GM13977 (cell line): ENCODE measurements around the gene TM7SF2.
A peak's percentile ranks its signal among the peaks of the same experiment; 100 is the strongest.

Source experiments
- DNase-seq: peaks from one replicate; pipeline ENCODE4 v3.0.0; 2012; ENCODE audit warnings: low spot score
- CTCF ChIP-seq: IDR thresholded peaks from 2 replicates; pipeline ENCODE4 v1.5.1; 2012; ENCODE audit warnings: mild to moderate bottlenecking, control low read depth; ENCODE audit not compliant: insufficient read depth; ENCODE audit errors: extremely low read depth, missing control alignments
- in situ Hi-C: fragments of 300-500 bp; cut with MboI; formaldehyde crosslinking; loops from one replicate; pipeline ENCODE4 v1.12.0; 2022; ENCODE audit warnings: low sequenced_read_pairs, low pct_unique_long_range_greater_than_20kb, mixed read lengths, inconsistent platforms; ENCODE audit not compliant: unreplicated experiment

TM7SF2 gene

GRCh38 chr11:65132988-65133700 is 21.5 kb downstream of the TM7SF2 start:
- DNase-seq, result peak; percentile 72
- in situ Hi-C loops, result no loop called here
- no peak for TF ChIP-seq CTCF

- no peak for TF ChIP-seq CTCF
- no peak for DNase-seq
- in situ Hi-C loops, result no loop called here
Measured at GRCh38 chr11:65133724-65134123, 22.1 kb downstream of the TM7SF2 start.

GRCh38 chr11:65134240-65134951 is 22.7 kb downstream of the TM7SF2 start, which contains the start of gene SYVN1:
SYVN1 (minus strand) TSS chr11:65134519; CDS start chr11:65133601, 918 bp downstream.
- in situ Hi-C loops, result no loop called here
- no peak for TF ChIP-seq CTCF
- DNase-seq, result peak; percentile 91

GRCh38 chr11:65134952-65135632 is 23.4 kb downstream of the TM7SF2 start:
- peak; percentile 96 for DNase-seq
- TF ChIP-seq CTCF, result no peak
- in situ Hi-C loops, result no loop called here

- no peak for TF ChIP-seq CTCF
- in situ Hi-C loops, result no loop called here
- no peak for DNase-seq
Measured at GRCh38 chr11:65135633-65136145, 24.0 kb downstream of the TM7SF2 start.

GRCh38 chr11:65136515-65137096 is 24.9 kb downstream of the TM7SF2 start:
- TF ChIP-seq CTCF, result no peak
- in situ Hi-C loops, result no loop called here
- no peak for DNase-seq
